Motor neuron (in vitro differentiated cells): Measurements from ENCODE around the gene KRTAP10-12. TPM values are rescaled to one million over a fixed set of nuclear protein-coding genes. Genes with fewer than 3 reads are reported as not detected.
A peak's percentile ranks its signal among the peaks of the same experiment; 100 is the strongest.

Experiments used
- ATAC-seq, 8 experiments: fragments of 200-7000 bp; cut with Tn5 transposase; replicated peaks in 6 of 8; 2 replicates each; pipeline ENCODE4 v1.8.0; 2021; ENCODE audit warnings: mild to moderate bottlenecking in 8 of 8, moderate library complexity in 8 of 8
- H3K27ac ChIP-seq, 2 donors: fragments of 250-450 bp; sonication (Bioruptor Pico); 2 replicates each; pipeline ENCODE4 v1.9.0; 2021; ENCODE audit warnings: antibody characterized with exemption in 2 of 2, mild to moderate bottlenecking in 2 of 2, moderate library complexity in 1 of 2
- H3K4me1 ChIP-seq, 2 donors: fragments of 250-450 bp; sonication (Bioruptor Pico); replicated peaks in 1 of 2; 2 replicates each; pipeline ENCODE4 v1.6.1; 2021; ENCODE audit warnings: antibody characterized with exemption in 2 of 2, mild to moderate bottlenecking in 2 of 2, moderate library complexity in 1 of 2
- H3K4me3 ChIP-seq, 5 donors: fragments of 250-450 bp; sonication (Bioruptor Pico); 2 replicates each; pipeline ENCODE4 v1.9.0; 2021; ENCODE audit warnings: antibody characterized with exemption in 5 of 5, mild to moderate bottlenecking in 5 of 5, moderate library complexity in 4 of 5
- WGBS, 10 experiments: fragments of 450-650 bp; shearing (Covaris generic); methylation state at CpG; one replicate each; pipeline ENCODE4 v1.0.0; 2022; 5-methylcytosine and 5-hydroxymethylcytosine counted together
- in situ Hi-C, 9 experiments: fragments of 400-800 bp; cut with MboI; loops; one replicate each; pipeline ENCODE4 v1.15.0; 2021; ENCODE audit warnings: low sequenced_read_pairs in 9 of 9, low pct_unique_long_range_greater_than_20kb in 2 of 9; ENCODE audit not compliant: unreplicated experiment in 9 of 9
- total RNA-seq, 8 experiments: library from RNA; unstranded; fragments of 300-600 nt; gene quantifications; 2 replicates each; pipeline versions ENCODE4 v1.2.3 to v1.2.4, GENCODE V29; 2022

KRTAP10-12 gene
- total RNA-seq, 8 experiments from 2014 or later: 0.29 to 0.85 (median 0.56) TPM; not detected in 5

- H3K27ac ChIP-seq: no peak overlapping the region
- in situ Hi-C loops: loop anchor here in 1 of 9 experiments (25.0 kb wide), 1 partner anchor 110 kb away; no protein-coding TSS in a partner anchor
- WGBS, 10 experiments: 67 to 84% (median 80%) methylated on average over 1 to 5 of the region's 9 CpGs; no CpG with 5 or more reads in 7 of the 10 experiments
- H3K4me1 ChIP-seq: peaks cover 14 to 15% of the 10 kb centered on the region in 2 donors
- H3K4me3 ChIP-seq: no peak overlapping the region
- no peak for ATAC-seq
These were observed 30.8 kb downstream of the KRTAP10-12 start for GRCh38 chr21:44727757-44728156.

- ATAC-seq: no peak
- 31 to 100% (median 87%) methylated on average over 1 to 13 of the region's 14 CpGs; no CpG with 5 or more reads in 1 of the 10 experiments for WGBS, 10 experiments
- Histone ChIP-seq H3K4me3 (no peak overlapping the region), H3K4me1 (peaks cover 5% of the 10 kb centered on the region in 2 donors), H3K27ac (no peak overlapping the region)
- in situ Hi-C loops: loop anchor here in 1 of 9 experiments (25.0 kb wide), 1 partner anchor 109 kb away; no protein-coding TSS in a partner anchor
These were observed 31.7 kb downstream of the KRTAP10-12 start for GRCh38 chr21:44728716-44729115.

GRCh38 chr21:44729336-44730027 is 32.5 kb downstream of the KRTAP10-12 start:
- in situ Hi-C loops: loop anchor here in 1 of 9 experiments (25.0 kb wide), 1 partner anchor 108 kb away; no protein-coding TSS in a partner anchor
- Histone ChIP-seq H3K4me1 (no peaks in the 10 kb centered on the region), H3K27ac (no peak overlapping the region), H3K4me3 (no peak overlapping the region)
- peak in 6 of 8 experiments; percentile 11 to 89 (median 58) for ATAC-seq
- WGBS, 10 experiments: 80 to 100% (median 100%) methylated on average over 1 to 3 of the region's 23 CpGs; no CpG with 5 or more reads in 5 of the 10 experiments

GRCh38 chr21:44730028-44730395 is 33.0 kb downstream of the KRTAP10-12 start:
- H3K4me1 ChIP-seq: no peaks in the 10 kb centered on the region
- no peak overlapping the region for H3K27ac ChIP-seq
- in situ Hi-C loops: loop anchor here in 1 of 9 experiments (25.0 kb wide), 1 partner anchor 107 kb away; no protein-coding TSS in a partner anchor
- H3K4me3 ChIP-seq: no peak overlapping the region
- ATAC-seq: no peak
- WGBS, 10 experiments: 30 to 93% (median 80%) methylated on average over 1 to 7 of the region's 7 CpGs; no CpG with 5 or more reads in 3 of the 10 experiments

GRCh38 chr21:44730951-44731579 is 34.1 kb downstream of the KRTAP10-12 start:
- 6 to 100% (median 80%) methylated on average over 1 to 8 of the region's 9 CpGs for WGBS, 10 experiments
- in situ Hi-C loops: loop anchor here in 1 of 9 experiments (25.0 kb wide), 1 partner anchor 106 kb away; no protein-coding TSS in a partner anchor
- no peaks in the 10 kb centered on the region for H3K4me1 ChIP-seq

GRCh38 chr21:44732263-44732662 is 35.3 kb downstream of the KRTAP10-12 start:
- Histone ChIP-seq H3K4me3 (no peak overlapping the region), H3K4me1 (no peaks in the 10 kb centered on the region), H3K27ac (no peak overlapping the region)
- in situ Hi-C loops: loop anchor here in 1 of 9 experiments (25.0 kb wide), 1 partner anchor 105 kb away; no protein-coding TSS in a partner anchor
- ATAC-seq: no peak
- 70 to 100% (median 88%) methylated on average over 1 to 4 of the region's 10 CpGs; no CpG with 5 or more reads in 6 of the 10 experiments for WGBS, 10 experiments

More at GRCh38 chr21:44730951-44731579, 34.1 kb downstream of the KRTAP10-12 start:
- Histone ChIP-seq H3K4me3 (no peak overlapping the region), H3K27ac (no peak overlapping the region)
- peak in 3 of 8 experiments; percentile 26 to 31 (median 30) for ATAC-seq

- ATAC-seq: no peak
- no peak overlapping the region for H3K4me3 ChIP-seq
- in situ Hi-C loops: loop anchor here in 1 of 9 experiments (25.0 kb wide), 1 partner anchor 104 kb away; no protein-coding TSS in a partner anchor
- no peak overlapping the region for H3K27ac ChIP-seq
- 54 to 72% methylated on average over 2 to 3 of the region's 11 CpGs; no CpG with 5 or more reads in 8 of the 10 experiments for WGBS, 10 experiments
- H3K4me1 ChIP-seq: no peaks in the 10 kb centered on the region
These were observed 36.0 kb downstream of the KRTAP10-12 start for GRCh38 chr21:44732956-44733355.

- Histone ChIP-seq H3K27ac (no peak overlapping the region), H3K4me3 (no peak overlapping the region), H3K4me1 (no peaks in the 10 kb centered on the region)
- in situ Hi-C loops: loop anchor here in 1 of 9 experiments (25.0 kb wide), 1 partner anchor 103 kb away; no protein-coding TSS in a partner anchor
- 24 to 80% (median 44%) methylated on average over 1 to 9 of the region's 21 CpGs; no CpG with 5 or more reads in 4 of the 10 experiments for WGBS, 10 experiments
- ATAC-seq: no peak
These were observed 37.2 kb downstream of the KRTAP10-12 start for GRCh38 chr21:44734026-44734745.

GRCh38 chr21:44734841-44735240 is 37.9 kb downstream of the KRTAP10-12 start:
- peak in 2 of 8 experiments; percentile 40 to 44 for ATAC-seq
- no peak overlapping the region for H3K4me3 ChIP-seq
- H3K4me1 ChIP-seq: no peaks in the 10 kb centered on the region
- in situ Hi-C loops: loop anchor here in 1 of 9 experiments (25.0 kb wide), 1 partner anchor 102 kb away; no protein-coding TSS in a partner anchor
- no peak overlapping the region for H3K27ac ChIP-seq
- WGBS, 10 experiments: 72 to 100% (median 93%) methylated on average over 1 to 3 of the region's 17 CpGs; no CpG with 5 or more reads in 7 of the 10 experiments

- Histone ChIP-seq H3K4me3 (no peak overlapping the region), H3K27ac (no peak overlapping the region), H3K4me1 (no peaks in the 10 kb centered on the region)
- no peak for ATAC-seq
- in situ Hi-C loops: loop anchor here in 1 of 9 experiments (25.0 kb wide), 1 partner anchor 101 kb away; no protein-coding TSS in a partner anchor
- WGBS, 10 experiments: 68 to 86% methylated on average over 1 to 4 of the region's 6 CpGs; no CpG with 5 or more reads in 8 of the 10 experiments
These were observed 38.8 kb downstream of the KRTAP10-12 start for GRCh38 chr21:44735821-44736220.

- 79 to 100% (median 91%) methylated on average over 1 to 5 of the region's 8 CpGs; no CpG with 5 or more reads in 6 of the 10 experiments for WGBS, 10 experiments
- Histone ChIP-seq H3K27ac (no peak overlapping the region), H3K4me3 (no peak overlapping the region), H3K4me1 (no peaks in the 10 kb centered on the region)
- in situ Hi-C loops: loop anchor here in 1 of 9 experiments (25.0 kb wide), 1 partner anchor 101 kb away; no protein-coding TSS in a partner anchor
- ATAC-seq: peak in 4 of 8 experiments; percentile 29 to 98 (median 72)
These were observed 39.5 kb downstream of the KRTAP10-12 start for GRCh38 chr21:44736291-44737004.
